NB4 (cell line): ENCODE data around the gene METTL27.
"Not testable (repeated sequence)": the region's sequence is repeated elsewhere in the genome, so short reads cannot be mapped to it uniquely, and the experiment has no call there.

Source experiments
- CTCF ChIP-seq: IDR thresholded peaks from one replicate; pipeline ENCODE4 v1.5.1; 2012; ENCODE audit warnings: low read depth, low read length
- MAX ChIP-seq: IDR thresholded peaks from 2 replicates; pipeline ENCODE4 v1.6.1; 2011; ENCODE audit warnings: low read depth, low read length
- POLR2A ChIP-seq: IDR thresholded peaks from 2 replicates; pipeline ENCODE4 v1.6.1; 2011; ENCODE audit warnings: mild to moderate bottlenecking; ENCODE audit not compliant: insufficient read length; ENCODE audit errors: extremely low read depth

GRCh38 chr7:73791170-73791690 lies 51.1 kb downstream of the METTL27 start:
- not testable (repeated sequence) for TF ChIP-seq POLR2A, CTCF, MAX
